ENCODE data around the gene HPCA.
A peak's percentile ranks its signal among the peaks of the same experiment; 100 is the strongest.

Gene HPCA

GRCh38 chr1:32889731-32890278 lies 3.5 kb downstream of the HPCA start:
- DNase-seq (ENCODE audit: low read depth) = no peak

GRCh38 chr1:32890516-32891240 lies 4.4 kb downstream of the HPCA start:
- DNase-seq (ENCODE audit: low read depth) = no peak

GRCh38 chr1:32891241-32891570 lies 4.9 kb downstream of the HPCA start:
- DNase-seq (ENCODE audit: low read depth) = no peak

GRCh38 chr1:32891630-32892029 lies 5.3 kb downstream of the HPCA start:
- DNase-seq (ENCODE audit: low read depth) = no peak

- DNase-seq (ENCODE audit: low read depth) = no peak
Observed at GRCh38 chr1:32892368-32893197, 6.3 kb downstream of the HPCA start.

GRCh38 chr1:32893198-32894018 lies 7.1 kb downstream of the HPCA start:
- peak; percentile 18 for DNase-seq (ENCODE audit: low read depth)

- DNase-seq (ENCODE audit: low read depth) = no peak
Observed at GRCh38 chr1:32894019-32894600, 7.8 kb downstream of the HPCA start.

- DNase-seq (ENCODE audit: low read depth) = no peak
Observed at GRCh38 chr1:32894681-32895080, 8.4 kb downstream of the HPCA start.

- DNase-seq (ENCODE audit: low read depth) = no peak
Observed at GRCh38 chr1:32895325-32896215, 9.3 kb downstream of the HPCA start.

- DNase-seq (ENCODE audit: low read depth) = no peak
Observed at GRCh38 chr1:32896451-32896850, 10.2 kb downstream of the HPCA start.

GRCh38 chr1:32897082-32898049 lies 11.1 kb downstream of the HPCA start:
- DNase-seq (ENCODE audit: low read depth) = no peak

GRCh38 chr1:32898056-32898455 lies 11.8 kb downstream of the HPCA start:
- no peak for DNase-seq (ENCODE audit: low read depth)

- DNase-seq (ENCODE audit: low read depth) = no peak
Observed at GRCh38 chr1:32898958-32899357, 12.7 kb downstream of the HPCA start.

- DNase-seq (ENCODE audit: low read depth) = no peak
Observed at GRCh38 chr1:32899586-32900296, 13.4 kb downstream of the HPCA start.

- DNase-seq (ENCODE audit: low read depth) = no peak
Observed at GRCh38 chr1:32900371-32900955, 14.2 kb downstream of the HPCA start.

GRCh38 chr1:32900956-32901822 lies 14.9 kb downstream of the HPCA start, which contains the start of gene TMEM54:
TMEM54 (minus strand) TSS chr1:32901389; CDS start chr1:32901238, 151 bp downstream.
- DNase-seq (ENCODE audit: low read depth) = no peak

- DNase-seq (ENCODE audit: low read depth) = no peak
Observed at GRCh38 chr1:32901823-32902534, 15.7 kb downstream of the HPCA start.
